Astrocyte of the cerebellum (primary cell): ENCODE data around the gene KLHL1.
"Not testable (repeated sequence)": the region's sequence is repeated elsewhere in the genome, so short reads cannot be mapped to it uniquely, and the experiment has no call there.

Experiments
- DNase-seq: peaks from one replicate; pipeline ENCODE4 v3.0.0-alpha.2; 2011; ENCODE audit warnings: low read depth
- H3K4me3 ChIP-seq: 2 replicates; pipeline ENCODE4 v1.5.1; 2011; ENCODE audit warnings: mild to moderate bottlenecking, low read depth, low read length, moderate library complexity
- CTCF ChIP-seq: IDR thresholded peaks from 2 replicates; pipeline ENCODE4 v1.5.1; 2012; ENCODE audit warnings: low read length, low read depth, moderate library complexity, mild to moderate bottlenecking; ENCODE audit errors: missing control alignments
- in situ Hi-C: cut with HindIII; loops from 2 replicates; pipeline ENCODE4 v1.10.0; 2017; ENCODE audit warnings: low sequenced_read_pairs

The KLHL1 gene, protein sequence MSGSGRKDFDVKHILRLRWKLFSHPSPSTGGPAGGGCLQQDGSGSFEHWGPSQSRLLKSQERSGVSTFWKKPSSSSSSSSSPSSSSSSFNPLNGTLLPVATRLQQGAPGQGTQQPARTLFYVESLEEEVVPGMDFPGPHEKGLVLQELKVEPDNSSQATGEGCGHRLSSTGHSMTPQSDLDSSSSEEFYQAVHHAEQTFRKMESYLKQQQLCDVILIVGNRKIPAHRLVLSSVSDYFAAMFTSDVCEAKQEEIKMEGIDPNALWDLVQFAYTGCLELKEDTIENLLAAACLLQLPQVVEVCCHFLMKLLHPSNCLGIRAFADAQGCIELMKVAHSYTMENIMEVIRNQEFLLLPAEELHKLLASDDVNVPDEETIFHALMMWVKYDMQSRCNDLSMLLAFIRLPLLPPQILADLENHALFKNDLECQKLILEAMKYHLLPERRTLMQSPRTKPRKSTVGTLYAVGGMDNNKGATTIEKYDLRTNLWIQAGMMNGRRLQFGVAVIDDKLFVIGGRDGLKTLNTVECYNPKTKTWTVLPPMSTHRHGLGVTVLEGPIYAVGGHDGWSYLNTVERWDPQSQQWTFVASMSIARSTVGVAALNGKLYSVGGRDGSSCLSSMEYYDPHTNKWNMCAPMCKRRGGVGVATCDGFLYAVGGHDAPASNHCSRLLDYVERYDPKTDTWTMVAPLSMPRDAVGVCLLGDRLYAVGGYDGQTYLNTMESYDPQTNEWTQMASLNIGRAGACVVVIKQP

GRCh38 chr13:70108356-70109105, at the start of gene KLHL1:
TSS of gene KLHL1 (minus strand) at chr13:70108452. CDS start at chr13:70107699, 753 bp downstream.
- DNase-seq, result no peak
- peak within 1 kb of the TSS; percentile 42 for H3K4me3 ChIP-seq
- in situ Hi-C loops, result no loop called here
- no peak for TF ChIP-seq CTCF

GRCh38 chr13:70142658-70143057, 34.4 kb upstream of the KLHL1 start:
- in situ Hi-C loops, DNase-seq, H3K4me3 ChIP-seq: not testable (repeated sequence)

DNA sequence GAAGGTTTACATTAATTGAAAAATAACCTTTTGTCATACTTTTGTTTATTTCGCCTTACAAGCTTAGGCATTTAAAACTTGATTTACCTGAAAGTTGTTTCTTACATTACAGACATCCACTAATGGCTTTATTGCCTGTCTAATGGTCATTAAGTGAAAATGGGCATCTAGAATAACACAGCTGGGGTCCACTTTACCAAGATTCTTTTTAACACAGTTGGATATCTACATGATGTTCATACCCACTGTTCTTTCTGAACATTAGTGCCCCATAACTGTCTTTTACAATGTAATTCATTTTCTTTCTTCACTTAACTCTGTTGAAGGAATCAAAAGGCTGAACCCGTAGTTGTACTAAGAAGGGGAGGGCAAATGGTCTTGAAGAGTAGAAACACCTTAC, 19.8 kb upstream of the KLHL1 start:
- no peak for DNase-seq
- no peak for TF ChIP-seq CTCF
- no peak overlapping the region for H3K4me3 ChIP-seq
- in situ Hi-C loops, result no loop called here

DNA sequence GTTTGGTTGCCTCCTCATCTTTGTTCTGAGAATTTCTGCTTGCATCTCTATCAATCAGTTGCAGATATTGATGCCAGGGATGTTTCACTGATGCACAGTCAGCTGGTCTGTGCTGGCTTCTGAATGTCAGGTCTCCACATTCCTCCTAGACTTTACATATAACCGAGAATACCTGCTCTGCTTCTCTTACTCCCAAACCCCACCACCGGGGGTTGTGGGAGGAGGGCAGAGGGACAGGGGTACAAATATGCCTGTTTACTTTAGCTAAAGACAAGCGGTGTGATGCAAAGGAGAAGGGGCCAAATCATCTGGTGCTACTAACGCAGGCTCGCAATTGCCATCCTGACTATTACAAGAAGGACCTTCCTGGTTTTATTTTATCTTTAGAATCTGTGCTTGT, 17.4 kb upstream of the KLHL1 start:
- no peak for DNase-seq
- no peak overlapping the region for H3K4me3 ChIP-seq
- TF ChIP-seq CTCF, result no peak
- in situ Hi-C loops, result no loop called here

DNA sequence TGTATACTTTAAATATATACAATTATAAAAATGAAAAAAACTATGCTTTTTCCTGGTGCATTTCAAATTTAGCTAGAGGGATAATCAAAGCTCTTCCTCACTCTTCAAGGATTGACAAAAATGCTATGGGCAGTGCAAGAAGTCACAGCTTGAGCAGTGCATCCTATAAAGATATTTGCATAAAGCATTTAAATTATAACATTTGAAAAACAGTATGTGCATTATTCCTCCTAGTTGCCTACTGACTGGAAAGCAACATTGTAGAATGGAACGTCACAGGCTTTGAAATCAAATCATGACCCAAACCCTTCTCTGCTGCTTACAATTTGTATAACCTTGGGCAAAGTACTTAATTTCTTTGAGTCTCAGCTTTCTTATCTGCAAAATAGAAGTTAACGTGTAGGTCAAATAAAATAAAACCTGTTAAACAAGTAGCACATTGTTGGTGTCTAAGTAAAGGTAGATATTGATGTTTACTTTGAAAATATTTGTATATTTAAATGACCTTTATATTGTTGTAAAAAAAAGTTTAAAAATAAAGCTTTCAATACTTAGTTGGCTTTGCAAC, 9.2 kb upstream of the KLHL1 start:
- no peak overlapping the region for H3K4me3 ChIP-seq
- TF ChIP-seq CTCF, result no peak
- DNase-seq, result no peak
- in situ Hi-C loops, result no loop called here

- H3K4me3 ChIP-seq, result peak within 1 kb of the TSS; percentile 42
- TF ChIP-seq CTCF, result no peak
- DNase-seq, result no peak
- in situ Hi-C loops, result no loop called here
Observed at GRCh38 chr13:70107498-70108281, 562 bp downstream of the KLHL1 start, which contains the start of gene ATXN8OS. TSS of gene ATXN8OS (plus strand) at chr13:70107826.
